Pancreas (tissue), 10 donors: Measurements from ENCODE around the gene CLASP1. TPM values are rescaled to one million over a fixed set of nuclear protein-coding genes. Genes with fewer than 3 reads are reported as not detected.

ENCODE experiments used
- ATAC-seq, 4 donors: fragments of 200-7000 bp; cut with Tn5 transposase; one replicate each; pipeline versions ENCODE4 v1.8.0 to v1.9.1; 2020; ENCODE audit warnings: mild to moderate bottlenecking in 4 of 4, moderate library complexity in 4 of 4
- DNase-seq, 6 donors: peaks; one replicate each; pipeline ENCODE4 v3.0.0-alpha.2; 2020
- FAIRE-seq: peaks from 2 replicates; lab custom pipeline; 2012; peaks lifted over from hg19 to GRCh38; lab: Jason Lieb, UNC
- H3K27ac ChIP-seq, 4 donors: fragments of 200-600 bp; sonication (generic); 1 replicate in 3 of 4; 2 replicates in 1 of 4; pipeline versions ENCODE4 v1.5.0 to v1.8.0; 2020
- H3K27me3 ChIP-seq, 4 donors: fragments of 200-600 bp; one replicate each; pipeline ENCODE4 v1.8.0; 2021
- H3K36me3 ChIP-seq, 3 donors: fragments of 200-600 bp; sonication (generic) in 1 of 3; one replicate each; pipeline versions ENCODE4 v1.5.0 to v1.8.0; 2020 to 2021
- H3K4me1 ChIP-seq, 3 donors: fragments of 200-600 bp; one replicate each; pipeline ENCODE4 v1.8.0; 2021
- H3K4me3 ChIP-seq, 4 donors: fragments of 200-600 bp; sonication (generic) in 2 of 4; one replicate each; pipeline versions ENCODE4 v1.5.0 to v1.8.0; 2020 to 2021
- H3K9me3 ChIP-seq, 4 donors: fragments of 200-600 bp; one replicate each; pipeline ENCODE4 v1.8.0; 2021
- WGBS, 2 donors: extraction: QIAGEN DNeasy Blood & Tissue Kit; methylation state at CpG; one replicate each; pipeline ENCODE4 v1.1.7; 2013; 5-methylcytosine and 5-hydroxymethylcytosine counted together
- intact Hi-C, 3 donors: fragments of 100-400 bp; cut with DNase I; formaldehyde crosslinking; loops; one replicate each; pipeline versions ENCODE4 v1.11.1 to v1.14.2; 2022
- polyA plus RNA-seq, 2 donors: library from polyadenylated mRNA; stranded (reverse); fragments of 200-250 nt; gene quantifications; one replicate each; pipeline ENCODE4 v1.2.3, GENCODE V29; 2013
- total RNA-seq, 6 donors: library from RNA; stranded (reverse); fragmentation: NEBNext Ultra II Directional in 4 of 6; extraction: Animal tissue kit (Norgen Biotek cat#: 25700) in 4 of 6; gene quantifications; one replicate each; pipeline versions ENCODE4 v1.2.1 to v1.2.4, GENCODE V29; 2021 to 2023
- TF ChIP-seq, protein P1 (sequence below), 4 donors: fragments of 200-600 bp; sonication (generic) in 3 of 4; IDR thresholded peaks; one replicate each; pipeline versions ENCODE4 v1.5.0 to v1.8.0; 2021; ENCODE audit warnings: antibody characterized with exemption in 4 of 4
- donor health status: healthy with polysubstance abuse.
- donor health status: DM: no; HTN: no; CAD: no; lungs with moderate emphysema.
- donor health status: DM: no; HTN: no; CAD: no.
- donor health status: control.
- donor health status: control.
- donor health status: Bipolar disorder and iron deficiency.
- donor health status: DM: yes; HTN: yes; CAD: no.
- donor health status: DM: no; HTN: no; CAD: no.
- donor health status: DM: no; HTN: no; CAD: no.
- donor health status: DM: yes; HTN: yes; CAD: no.

CLASP1 gene
- total and polyA plus RNA-seq, 8 donors = 8.9 to 34.5 (median 21.3) TPM

- FAIRE-seq (no peak), DNase-seq (no peak), ATAC-seq (no peak)
- intact Hi-C loops = no loop called here
- no peaks in the 10 kb centered on the region for H3K27me3 ChIP-seq
- TF ChIP-seq, protein P1, sequence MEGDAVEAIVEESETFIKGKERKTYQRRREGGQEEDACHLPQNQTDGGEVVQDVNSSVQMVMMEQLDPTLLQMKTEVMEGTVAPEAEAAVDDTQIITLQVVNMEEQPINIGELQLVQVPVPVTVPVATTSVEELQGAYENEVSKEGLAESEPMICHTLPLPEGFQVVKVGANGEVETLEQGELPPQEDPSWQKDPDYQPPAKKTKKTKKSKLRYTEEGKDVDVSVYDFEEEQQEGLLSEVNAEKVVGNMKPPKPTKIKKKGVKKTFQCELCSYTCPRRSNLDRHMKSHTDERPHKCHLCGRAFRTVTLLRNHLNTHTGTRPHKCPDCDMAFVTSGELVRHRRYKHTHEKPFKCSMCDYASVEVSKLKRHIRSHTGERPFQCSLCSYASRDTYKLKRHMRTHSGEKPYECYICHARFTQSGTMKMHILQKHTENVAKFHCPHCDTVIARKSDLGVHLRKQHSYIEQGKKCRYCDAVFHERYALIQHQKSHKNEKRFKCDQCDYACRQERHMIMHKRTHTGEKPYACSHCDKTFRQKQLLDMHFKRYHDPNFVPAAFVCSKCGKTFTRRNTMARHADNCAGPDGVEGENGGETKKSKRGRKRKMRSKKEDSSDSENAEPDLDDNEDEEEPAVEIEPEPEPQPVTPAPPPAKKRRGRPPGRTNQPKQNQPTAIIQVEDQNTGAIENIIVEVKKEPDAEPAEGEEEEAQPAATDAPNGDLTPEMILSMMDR (IDR thresholded peaks at IDR 0.05) = no peak
- H3K36me3 ChIP-seq = peaks cover 0 to 34% (median 18%) of the 10 kb centered on the region in 3 donors
- 83 to 86% methylated on average over 5 of the region's 5 CpGs for WGBS, 2 donors
- no peaks in the 10 kb centered on the region for H3K4me1 ChIP-seq
- no peak overlapping the region for H3K4me3 ChIP-seq
- H3K27ac ChIP-seq = no peak overlapping the region
- no peaks in the 10 kb centered on the region for H3K9me3 ChIP-seq
Observed at GRCh38 chr2:121387591-121388325, 261.5 kb downstream of the CLASP1 start.

GRCh38 chr2:121386707-121387106 is 262.6 kb downstream of the CLASP1 start:
- no peak overlapping the region for H3K27ac ChIP-seq
- H3K4me1 ChIP-seq = no peaks in the 10 kb centered on the region
- H3K4me3 ChIP-seq = no peak overlapping the region
- intact Hi-C loops = no loop called here
- H3K36me3 ChIP-seq = peaks cover 0 to 42% (median 22%) of the 10 kb centered on the region in 3 donors
- no peaks in the 10 kb centered on the region for H3K27me3 ChIP-seq
- WGBS, 2 donors = 67 to 81% methylated on average over 2 of the region's 2 CpGs
- ATAC-seq (no peak), FAIRE-seq (no peak), DNase-seq (no peak)
- no peaks in the 10 kb centered on the region for H3K9me3 ChIP-seq
- TF ChIP-seq, protein P1 (IDR thresholded peaks at IDR 0.05) = no peak

DNA sequence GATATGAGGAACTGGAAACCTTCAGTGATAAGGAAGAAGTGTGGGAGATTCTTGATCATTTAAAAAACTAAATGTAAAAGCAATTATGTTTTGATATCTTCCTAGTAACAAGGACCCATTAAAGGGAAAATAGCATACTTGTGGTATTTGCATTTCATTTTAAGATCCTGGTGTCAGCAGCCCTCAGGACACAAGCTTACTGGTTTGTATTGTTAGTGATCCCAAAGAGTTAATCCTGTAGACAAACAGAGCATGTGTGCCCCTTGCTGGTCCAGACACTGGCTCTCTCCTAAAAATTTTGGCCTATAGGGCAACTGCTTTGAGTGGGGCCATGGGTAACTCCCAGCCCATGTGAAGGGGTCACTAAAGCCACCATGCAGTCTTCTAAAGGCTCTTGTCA is 263.2 kb downstream of the CLASP1 start:
- H3K4me3 ChIP-seq = no peak overlapping the region
- no peak for DNase-seq
- H3K9me3 ChIP-seq = no peaks in the 10 kb centered on the region
- no peaks in the 10 kb centered on the region for H3K27me3 ChIP-seq
- no peak for ATAC-seq
- H3K27ac ChIP-seq = no peak overlapping the region
- peaks cover 0 to 46% (median 22%) of the 10 kb centered on the region in 3 donors for H3K36me3 ChIP-seq
- no peak for FAIRE-seq
- TF ChIP-seq, protein P1 (IDR thresholded peaks at IDR 0.05) = no peak
- no peaks in the 10 kb centered on the region for H3K4me1 ChIP-seq
- intact Hi-C loops = no loop called here

GRCh38 chr2:121382744-121383143 is 266.5 kb downstream of the CLASP1 start:
- peaks cover 0 to 49% (median 22%) of the 10 kb centered on the region in 3 donors for H3K36me3 ChIP-seq
- intact Hi-C loops = no loop called here
- TF ChIP-seq, protein P1 (IDR thresholded peaks at IDR 0.05) = no peak

DNA sequence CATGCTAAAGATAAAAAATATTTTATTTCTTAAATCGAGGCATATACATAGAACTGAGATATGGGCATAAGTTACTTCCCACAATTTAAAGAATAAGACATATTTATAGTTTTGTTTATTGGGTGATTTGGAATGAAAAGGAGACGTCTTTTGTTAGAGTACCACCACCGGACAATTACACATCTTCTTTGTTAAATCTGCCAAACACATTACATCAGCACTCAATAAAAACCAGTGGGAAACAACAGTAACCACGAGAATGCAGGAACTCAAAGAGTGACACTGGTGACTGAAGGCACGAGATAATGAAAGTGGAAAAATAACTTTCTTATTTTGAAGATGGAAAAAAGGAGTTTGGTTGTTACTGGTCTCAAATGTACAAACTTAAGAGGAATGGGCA is 271.6 kb downstream of the CLASP1 start:
- WGBS, 2 donors = 72 to 76% methylated on average over 5 of the region's 5 CpGs
- DNase-seq (no peak), ATAC-seq (no peak)

More at GRCh38 chr2:121382744-121383143, 266.5 kb downstream of the CLASP1 start:
- Histone ChIP-seq H3K27me3 (no peaks in the 10 kb centered on the region), H3K4me1 (no peaks in the 10 kb centered on the region), H3K4me3 (no peak overlapping the region), H3K27ac (no peak overlapping the region), H3K9me3 (no peaks in the 10 kb centered on the region)
- FAIRE-seq (no peak), DNase-seq (no peak), ATAC-seq (no peak)
- WGBS, 2 donors = 92 to 96% methylated on average over 4 of the region's 4 CpGs

More for the DNA sequence above, 271.6 kb downstream of the CLASP1 start:
- H3K27me3 ChIP-seq = no peaks in the 10 kb centered on the region
- H3K9me3 ChIP-seq = no peaks in the 10 kb centered on the region
- H3K27ac ChIP-seq = no peak overlapping the region
- H3K4me1 ChIP-seq = no peaks in the 10 kb centered on the region
- H3K4me3 ChIP-seq = no peak overlapping the region
- intact Hi-C loops = no loop called here
- TF ChIP-seq, protein P1 (IDR thresholded peaks at IDR 0.05) = no peak
- peaks cover 9 to 29% (median 9%) of the 10 kb centered on the region in 3 donors for H3K36me3 ChIP-seq
- no peak for FAIRE-seq
